Progenitor cell of endocrine pancreas (in vitro differentiated cells): Measurements from ENCODE around the gene MOB3B. TPM values are rescaled to one million over a fixed set of nuclear protein-coding genes. Genes with fewer than 3 reads are reported as not detected.

ENCODE experiments used
- DNase-seq: peaks from one replicate; pipeline ENCODE4 v3.0.0; 2021; ENCODE audit warnings: low spot score; ENCODE audit not compliant: unreplicated experiment
- H3K27ac Mint-ChIP-seq: 2 replicates; pipeline ENCODE4 v1.8.0; 2021; ENCODE audit warnings: mild to moderate bottlenecking, moderate library complexity, mixed read lengths
- H3K27me3 Mint-ChIP-seq: 2 replicates; pipeline ENCODE4 v1.8.0; 2021; ENCODE audit warnings: mixed read lengths
- H3K36me3 Mint-ChIP-seq: 2 replicates; pipeline ENCODE4 v1.8.0; 2022; ENCODE audit warnings: mixed read lengths; ENCODE audit not compliant: insufficient read depth
- H3K4me1 Mint-ChIP-seq: 2 replicates; pipeline ENCODE4 v1.8.0; 2021; ENCODE audit warnings: low read depth, mixed read lengths
- H3K4me3 Mint-ChIP-seq: 2 replicates; pipeline ENCODE4 v1.8.0; 2021; ENCODE audit warnings: low read depth, mild to moderate bottlenecking, moderate library complexity, mixed read lengths
- H3K9me3 Mint-ChIP-seq: 2 replicates; pipeline ENCODE4 v1.8.0; 2021; ENCODE audit warnings: low read depth, mixed read lengths
- CTCF ChIP-seq: fragments of 200-600 bp; sonication (generic); IDR thresholded peaks from one replicate; pipeline ENCODE4 v1.5.0; 2021; ENCODE audit warnings: antibody characterized with exemption, mild to moderate bottlenecking; ENCODE audit not compliant: unreplicated experiment
- total RNA-seq: library from RNA; stranded (reverse); gene quantifications from 2 replicates; pipeline ENCODE4 v1.2.1, GENCODE V29; 2021

MOB3B gene
- total RNA-seq, 1 donor from 2014 or later, result 15.4 TPM

- peaks cover 1% of the 10 kb centered on the region for H3K4me1 Mint-ChIP-seq
- DNase-seq, result no peak
- no peak for TF ChIP-seq CTCF
Observed at GRCh38 chr9:27499451-27499850, 30.2 kb downstream of the MOB3B start.

DNA sequence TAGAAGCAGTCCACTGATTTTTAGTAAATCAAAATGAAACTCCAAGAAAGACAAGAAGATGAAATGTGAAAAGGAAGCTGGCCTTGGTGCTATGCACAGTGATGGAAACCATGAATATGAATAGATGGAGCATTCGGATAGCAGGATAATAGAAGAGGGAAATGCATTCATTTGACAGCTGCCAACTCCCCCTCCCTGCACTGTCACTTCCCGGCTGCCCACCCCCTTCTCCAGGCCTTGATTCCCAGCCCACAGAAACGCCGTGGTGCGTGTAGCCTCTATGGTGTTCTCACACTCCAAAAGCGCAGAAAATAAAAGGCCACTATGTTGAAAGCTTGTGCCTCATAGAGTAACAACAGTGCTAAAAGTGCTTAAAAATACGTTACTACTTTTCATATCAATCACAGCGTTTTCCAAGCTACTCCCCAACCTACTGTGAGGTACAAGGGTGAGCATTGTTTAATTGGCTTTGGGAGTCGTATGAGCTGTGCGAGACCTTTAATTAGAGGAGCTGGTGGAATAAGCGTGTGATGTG is 31.7 kb downstream of the MOB3B start:
- TF ChIP-seq CTCF, result no peak
- Mint-ChIP-seq H3K27me3 (no peaks in the 10 kb centered on the region), H3K36me3 (peaks cover 9% of the 10 kb centered on the region), H3K4me3 (no peak overlapping the region), H3K9me3 (peaks cover 4% of the 10 kb centered on the region), H3K4me1 (peaks cover 1% of the 10 kb centered on the region), H3K27ac (no peak overlapping the region)
- DNase-seq, result no peak

More at GRCh38 chr9:27499451-27499850, 30.2 kb downstream of the MOB3B start:
- Mint-ChIP-seq H3K36me3 (peaks cover 5% of the 10 kb centered on the region), H3K9me3 (no peaks in the 10 kb centered on the region), H3K4me3 (no peak overlapping the region), H3K27ac (no peak overlapping the region), H3K27me3 (no peaks in the 10 kb centered on the region)

DNA sequence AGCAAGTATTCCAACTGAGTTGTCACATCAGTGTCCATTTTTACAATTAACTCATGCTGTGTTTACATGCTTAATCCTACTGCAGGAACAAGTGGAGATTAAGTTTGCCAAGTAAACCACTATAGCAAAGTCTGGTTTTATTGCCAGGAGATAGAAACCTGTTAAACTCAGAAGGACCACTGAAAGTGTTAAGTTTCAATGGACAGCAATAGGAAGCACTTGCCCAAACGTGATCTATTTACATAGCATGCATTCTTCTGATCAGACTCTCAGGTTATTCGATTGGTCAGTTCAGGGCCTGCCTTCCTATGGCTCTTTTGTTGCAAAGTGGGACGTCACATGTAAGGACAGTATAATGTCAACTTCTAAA is 33.5 kb downstream of the MOB3B start:
- H3K27me3 Mint-ChIP-seq, result no peaks in the 10 kb centered on the region
- H3K4me1 Mint-ChIP-seq, result peaks cover 1% of the 10 kb centered on the region
- TF ChIP-seq CTCF, result no peak
- peaks cover 4% of the 10 kb centered on the region for H3K9me3 Mint-ChIP-seq
- H3K36me3 Mint-ChIP-seq, result peaks cover 12% of the 10 kb centered on the region
- no peak overlapping the region for H3K4me3 Mint-ChIP-seq
- no peak overlapping the region for H3K27ac Mint-ChIP-seq
- no peak for DNase-seq

GRCh38 chr9:27495480-27496134 is 34.0 kb downstream of the MOB3B start:
- Mint-ChIP-seq H3K27ac (no peak overlapping the region), H3K4me3 (no peak overlapping the region), H3K9me3 (peaks cover 4% of the 10 kb centered on the region), H3K4me1 (peaks cover 1% of the 10 kb centered on the region), H3K36me3 (peaks cover 9% of the 10 kb centered on the region), H3K27me3 (no peaks in the 10 kb centered on the region)
- no peak for DNase-seq
- no peak for TF ChIP-seq CTCF

- H3K36me3 Mint-ChIP-seq, result peaks cover 9% of the 10 kb centered on the region
Observed at GRCh38 chr9:27491154-27491553, 38.5 kb downstream of the MOB3B start.

More at GRCh38 chr9:27491154-27491553, 38.5 kb downstream of the MOB3B start:
- no peak for TF ChIP-seq CTCF
- DNase-seq, result no peak
- Mint-ChIP-seq H3K4me3 (no peak overlapping the region), H3K27ac (no peak overlapping the region), H3K9me3 (peaks cover 4% of the 10 kb centered on the region), H3K4me1 (peaks cover 13% of the 10 kb centered on the region), H3K27me3 (no peaks in the 10 kb centered on the region)
